ENCODE measurements around the gene ANKRD7. TPM values are rescaled to one million over a fixed set of nuclear protein-coding genes. Genes with fewer than 3 reads are reported as not detected.

ANKRD7 gene
- total RNA-seq = not detected in 2 replicates

DNA sequence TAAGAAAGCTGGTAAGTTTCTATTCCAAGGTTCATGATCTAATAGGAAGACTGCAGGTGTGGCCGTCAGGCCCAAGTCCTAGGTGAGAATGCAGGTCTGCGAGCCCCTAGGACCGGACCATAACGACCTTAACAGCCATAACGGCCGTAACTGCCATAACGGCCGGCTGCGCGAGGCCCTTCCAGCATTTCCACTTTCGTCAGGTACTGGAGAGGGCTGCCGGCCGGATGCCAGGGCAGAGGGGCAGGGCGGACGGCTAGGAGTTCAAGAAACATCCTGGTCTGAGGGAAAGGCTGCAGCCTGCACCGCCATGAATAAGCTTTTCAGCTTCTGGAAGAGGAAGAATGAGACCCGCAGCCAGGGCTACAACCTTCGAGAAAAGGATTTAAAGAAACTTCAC, at the start of gene ANKRD7:
Gene ANKRD7, plus strand, starts transcription at position 184 of the 400 bp plus-strand sequence. Its CDS starts 127 bp downstream, at position 311.
- Mint-ChIP-seq H3K27me3 (peaks cover 5% of the 10 kb centered on the region), H3K36me3 (ENCODE audit: low read depth) (no peaks in the 10 kb centered on the region), H3K27ac (no peak within 1 kb of the TSS), H3K9me3 (no peaks in the 10 kb centered on the region), H3K4me3 (no peak within 1 kb of the TSS), H3K4me1 (no peaks in the 10 kb centered on the region)
- intact Hi-C loops (cut with micrococcal nuclease) = no loop called here
- DNase-seq (no peak), ATAC-seq (ENCODE audit: low read depth) (no peak)
- TF ChIP-seq, protein P1, sequence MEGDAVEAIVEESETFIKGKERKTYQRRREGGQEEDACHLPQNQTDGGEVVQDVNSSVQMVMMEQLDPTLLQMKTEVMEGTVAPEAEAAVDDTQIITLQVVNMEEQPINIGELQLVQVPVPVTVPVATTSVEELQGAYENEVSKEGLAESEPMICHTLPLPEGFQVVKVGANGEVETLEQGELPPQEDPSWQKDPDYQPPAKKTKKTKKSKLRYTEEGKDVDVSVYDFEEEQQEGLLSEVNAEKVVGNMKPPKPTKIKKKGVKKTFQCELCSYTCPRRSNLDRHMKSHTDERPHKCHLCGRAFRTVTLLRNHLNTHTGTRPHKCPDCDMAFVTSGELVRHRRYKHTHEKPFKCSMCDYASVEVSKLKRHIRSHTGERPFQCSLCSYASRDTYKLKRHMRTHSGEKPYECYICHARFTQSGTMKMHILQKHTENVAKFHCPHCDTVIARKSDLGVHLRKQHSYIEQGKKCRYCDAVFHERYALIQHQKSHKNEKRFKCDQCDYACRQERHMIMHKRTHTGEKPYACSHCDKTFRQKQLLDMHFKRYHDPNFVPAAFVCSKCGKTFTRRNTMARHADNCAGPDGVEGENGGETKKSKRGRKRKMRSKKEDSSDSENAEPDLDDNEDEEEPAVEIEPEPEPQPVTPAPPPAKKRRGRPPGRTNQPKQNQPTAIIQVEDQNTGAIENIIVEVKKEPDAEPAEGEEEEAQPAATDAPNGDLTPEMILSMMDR (IDR thresholded peaks at IDR 0.05) = no peak
- ChIA-PET CTCF (no interaction called here), POLR2A (no interaction called here)

GRCh38 chr7:118175740-118176139, 48.8 kb upstream of the ANKRD7 start:
- no peak for DNase-seq
- no peaks in the 10 kb centered on the region for H3K9me3 Mint-ChIP-seq
- H3K36me3 Mint-ChIP-seq (ENCODE audit: low read depth) = peaks cover 3% of the 10 kb centered on the region
- intact Hi-C loops (cut with micrococcal nuclease) = no loop called here
- no peak overlapping the region for H3K27ac Mint-ChIP-seq
- no peaks in the 10 kb centered on the region for H3K27me3 Mint-ChIP-seq
- ChIA-PET CTCF (interaction anchor here (1.1 kb wide), 1 partner anchor 22 kb away, joined by 3 read pairs; no protein-coding TSS in a partner anchor), POLR2A (no interaction called here)
- H3K4me1 Mint-ChIP-seq = peaks cover 13% of the 10 kb centered on the region
- ATAC-seq (ENCODE audit: low read depth) = no peak
- no peak overlapping the region for H3K4me3 Mint-ChIP-seq
- TF ChIP-seq, protein P1 (IDR thresholded peaks at IDR 0.05) = no peak

DNA sequence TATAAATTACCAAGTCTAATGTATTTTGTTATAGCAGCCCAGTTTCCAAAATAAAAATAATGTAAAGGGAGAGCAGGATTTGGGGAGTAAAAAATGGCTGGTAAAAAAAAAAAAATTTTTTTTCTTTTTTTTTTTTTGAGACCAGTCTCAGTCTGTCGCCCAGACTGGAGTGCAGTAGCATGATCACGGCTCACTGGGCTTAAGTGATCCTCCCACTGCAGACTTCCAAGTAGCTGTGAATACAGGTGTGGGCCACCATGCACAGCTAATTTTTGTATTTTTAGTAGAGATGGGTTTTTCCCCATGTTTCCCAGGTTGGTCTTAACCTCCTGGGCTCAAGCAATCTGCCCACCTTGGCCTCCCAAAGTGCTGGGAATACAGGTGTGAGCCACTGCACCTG, 45.3 kb upstream of the ANKRD7 start:
- DNase-seq = no peak
- ChIA-PET POLR2A (no interaction called here), CTCF (no interaction called here)
- H3K4me3 Mint-ChIP-seq = no peak overlapping the region
- peaks cover 13% of the 10 kb centered on the region for H3K36me3 Mint-ChIP-seq (ENCODE audit: low read depth)
- ATAC-seq (ENCODE audit: low read depth) = no peak
- H3K9me3 Mint-ChIP-seq = no peaks in the 10 kb centered on the region
- peaks cover 34% of the 10 kb centered on the region for H3K4me1 Mint-ChIP-seq
- TF ChIP-seq, protein P1 (IDR thresholded peaks at IDR 0.05) = no peak
- intact Hi-C loops (cut with micrococcal nuclease) = no loop called here
- no peaks in the 10 kb centered on the region for H3K27me3 Mint-ChIP-seq
- H3K27ac Mint-ChIP-seq = no peak overlapping the region

GRCh38 chr7:118182593-118183427, 41.7 kb upstream of the ANKRD7 start:
- intact Hi-C loops (cut with micrococcal nuclease) = loop anchor here (1.0 to 10.0 kb wide), 4 partner anchors 102 to 1321 kb away; partner anchors contain the start of genes CAPZA2 and ST7
- Mint-ChIP-seq H3K9me3 (no peaks in the 10 kb centered on the region), H3K4me3 (peak overlapping the region; percentile 97), H3K4me1 (peaks cover 61% of the 10 kb centered on the region), H3K36me3 (ENCODE audit: low read depth) (peaks cover 38% of the 10 kb centered on the region), H3K27ac (peak overlapping the region; percentile 98), H3K27me3 (no peaks in the 10 kb centered on the region)
- ATAC-seq (ENCODE audit: low read depth) (no peak), DNase-seq (no peak)
- TF ChIP-seq, protein P1 (IDR thresholded peaks at IDR 0.05) = no peak
- POLR2A ChIA-PET = interaction anchor here (0.6 kb wide), 1 partner anchor 1449 kb away, joined by 3 read pairs; no protein-coding TSS in a partner anchor
- CTCF ChIA-PET = no interaction called here

- H3K27ac Mint-ChIP-seq = peak overlapping the region; percentile 98
- H3K36me3 Mint-ChIP-seq (ENCODE audit: low read depth) = peaks cover 44% of the 10 kb centered on the region
- ChIA-PET POLR2A (interaction anchor here (1.0 kb wide), 1 partner anchor 10 kb away, joined by 3 read pairs; no protein-coding TSS in a partner anchor), CTCF (no interaction called here)
- ATAC-seq (ENCODE audit: low read depth) (peak; percentile 4), DNase-seq (peak; percentile 16)
- H3K4me3 Mint-ChIP-seq = peak overlapping the region; percentile 97
- TF ChIP-seq, protein P1 (IDR thresholded peaks at IDR 0.05) = no peak
- H3K4me1 Mint-ChIP-seq = peaks cover 61% of the 10 kb centered on the region
- H3K9me3 Mint-ChIP-seq = no peaks in the 10 kb centered on the region
- intact Hi-C loops (cut with micrococcal nuclease) = loop anchor here (1.0 to 10.0 kb wide), 4 partner anchors 103 to 1321 kb away; partner anchors contain the start of genes CAPZA2 and ST7
- H3K27me3 Mint-ChIP-seq = no peaks in the 10 kb centered on the region
Observed at GRCh38 chr7:118183428-118183785, 41.1 kb upstream of the ANKRD7 start.

Data from activated B cell treated with CpG ODN at 0.5 μM for 24 hours (primary cell).